Inflammatory macrophage (primary cell): ENCODE data around the gene BICRA.
"Not testable (repeated sequence)": the region's sequence is repeated elsewhere in the genome, so short reads cannot be mapped to it uniquely, and the experiment has no call there.

Experiments used
- DNase-seq, 2 donors: peaks; one replicate each; pipeline ENCODE4 v3.0.0-alpha.2; 2020 to 2022
- total RNA-seq, 18 experiments: gene quantifications; one replicate each; lab custom pipeline; 2026; ENCODE audit warnings: mixed read lengths in 6 of 18, inconsistent platforms in 2 of 18; lab: John Stamatoyannopoulos, UW

BICRA gene
- total RNA-seq, result 0.26 to 3.5 (median 1.1) reads per million in 18 experiments

DNA sequence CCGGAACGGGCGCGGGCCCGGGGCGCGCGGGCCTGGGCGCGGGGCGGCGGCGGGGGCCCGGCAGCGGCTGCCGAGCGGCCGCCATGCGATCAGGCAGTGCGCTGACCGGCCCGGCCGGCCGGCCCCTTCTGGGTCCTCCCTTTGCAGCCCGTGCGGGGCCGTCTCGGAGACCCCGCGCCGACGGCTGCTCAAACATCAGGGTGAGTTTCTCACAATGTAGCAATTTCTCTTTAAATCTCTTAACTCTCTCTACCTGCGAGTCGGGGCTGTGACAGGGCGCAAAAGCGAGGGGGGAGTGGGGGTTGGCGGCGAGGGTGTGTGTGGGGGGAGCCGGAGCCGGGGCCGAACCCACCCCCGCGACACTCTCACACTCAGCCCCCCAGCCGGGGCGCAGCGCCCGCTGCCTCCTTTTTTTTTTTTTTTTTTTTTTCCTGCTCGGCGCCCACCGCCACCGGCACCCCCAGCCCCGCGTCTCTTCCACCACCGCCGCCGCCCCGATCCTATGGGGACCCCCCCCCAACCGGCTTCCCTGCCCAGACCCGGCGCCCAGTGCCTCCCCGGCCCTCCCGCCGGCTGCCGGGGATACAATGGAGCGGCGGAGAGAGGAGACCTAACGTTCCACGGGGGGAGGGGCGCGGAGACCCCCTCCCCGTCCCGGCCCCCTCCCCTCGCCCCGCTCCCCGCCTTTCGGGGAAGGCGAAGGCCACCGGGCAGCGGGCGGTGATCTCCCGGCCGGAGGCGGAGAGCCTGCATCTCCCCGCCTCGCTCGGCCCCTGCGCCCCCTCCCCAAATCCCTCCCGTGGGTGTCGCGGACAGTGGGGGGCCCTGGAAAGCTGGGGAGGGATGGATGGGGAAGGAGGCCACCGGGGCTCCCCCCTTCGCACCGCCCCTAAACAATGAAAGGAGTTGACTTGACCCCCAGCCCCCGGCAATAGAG, at the start of gene BICRA:
BICRA (plus strand) TSS at position 166 of the 937 bp plus-strand sequence. CDS start 64,441 bp downstream, outside the sequence.
- DNase-seq, result peak; percentile 72 to 79

GRCh38 chr19:47560999-47561398, 47.9 kb upstream of the BICRA start:
- no peak for DNase-seq

DNA sequence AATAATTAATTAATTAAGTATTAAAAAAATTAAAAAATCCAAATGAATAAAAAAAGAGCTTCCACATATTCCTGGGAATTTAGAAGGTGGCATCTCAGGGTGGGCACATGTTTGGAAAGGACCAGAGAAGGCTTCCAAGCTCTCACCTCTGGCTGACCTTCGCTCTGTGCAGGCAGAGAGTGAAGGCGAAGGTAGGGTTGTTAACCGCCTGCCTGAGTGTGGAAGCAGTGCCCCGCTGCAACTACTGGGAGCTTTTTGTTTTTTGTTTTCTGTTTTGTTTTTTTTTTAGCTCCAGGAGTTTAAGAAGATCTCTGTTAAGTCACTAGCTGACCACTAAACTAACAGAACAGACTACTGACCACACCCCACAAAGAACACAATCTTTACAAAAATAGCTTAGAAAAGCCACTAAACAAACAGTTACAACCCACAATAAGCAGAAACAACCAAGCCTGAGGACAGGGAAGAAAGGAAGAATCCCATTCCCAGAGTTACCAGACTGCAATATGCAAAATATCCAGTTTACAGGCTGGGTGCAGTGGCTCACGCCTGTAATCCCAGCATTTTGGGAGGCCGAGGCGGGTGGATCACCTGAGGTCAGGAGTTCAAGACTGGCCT, 47.4 kb upstream of the BICRA start:
- no peak for DNase-seq

DNA sequence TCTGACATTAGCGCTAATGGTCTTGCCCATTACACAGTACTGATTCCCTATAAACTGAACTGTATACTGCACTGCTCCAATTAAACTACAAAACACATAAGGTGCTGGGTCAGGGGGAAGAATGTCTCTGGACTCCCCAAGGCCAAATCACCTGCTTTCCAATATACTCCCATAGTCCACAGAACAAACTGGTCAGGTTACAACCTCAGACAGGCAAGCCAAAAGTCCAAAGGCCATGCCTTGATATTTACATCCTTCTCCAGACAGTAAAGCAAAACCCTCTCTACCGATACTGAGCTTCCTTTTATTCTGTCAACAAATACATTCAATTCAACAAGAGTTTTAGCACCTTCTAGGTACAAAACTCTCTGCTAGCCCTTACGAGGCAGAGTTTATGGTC, 44.9 kb upstream of the BICRA start:
- DNase-seq, result no peak

- no peak for DNase-seq
These were observed 39.6 kb upstream of the BICRA start for GRCh38 chr19:47569331-47569730.

DNA sequence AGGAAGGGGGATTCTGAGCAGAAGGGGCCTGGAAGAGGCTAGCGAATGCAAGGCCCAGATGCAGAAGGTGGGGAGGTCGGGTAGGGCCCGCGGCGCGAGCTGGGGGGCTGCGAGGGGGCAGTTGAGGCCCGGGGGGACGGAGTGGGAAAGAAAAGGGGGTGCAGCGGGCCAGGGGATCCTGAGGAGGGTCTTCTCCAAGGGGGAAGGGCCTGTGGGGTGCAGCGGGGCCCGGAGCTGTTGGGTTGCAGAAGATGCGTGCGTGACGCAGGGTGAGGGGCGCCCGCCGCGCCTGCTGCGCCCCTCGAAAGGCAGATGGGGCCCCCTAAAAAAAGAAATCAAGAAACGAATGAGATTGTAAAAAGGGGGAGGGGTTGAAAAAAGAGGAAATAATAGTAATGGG, 36.3 kb upstream of the BICRA start:
- no peak for DNase-seq

DNA sequence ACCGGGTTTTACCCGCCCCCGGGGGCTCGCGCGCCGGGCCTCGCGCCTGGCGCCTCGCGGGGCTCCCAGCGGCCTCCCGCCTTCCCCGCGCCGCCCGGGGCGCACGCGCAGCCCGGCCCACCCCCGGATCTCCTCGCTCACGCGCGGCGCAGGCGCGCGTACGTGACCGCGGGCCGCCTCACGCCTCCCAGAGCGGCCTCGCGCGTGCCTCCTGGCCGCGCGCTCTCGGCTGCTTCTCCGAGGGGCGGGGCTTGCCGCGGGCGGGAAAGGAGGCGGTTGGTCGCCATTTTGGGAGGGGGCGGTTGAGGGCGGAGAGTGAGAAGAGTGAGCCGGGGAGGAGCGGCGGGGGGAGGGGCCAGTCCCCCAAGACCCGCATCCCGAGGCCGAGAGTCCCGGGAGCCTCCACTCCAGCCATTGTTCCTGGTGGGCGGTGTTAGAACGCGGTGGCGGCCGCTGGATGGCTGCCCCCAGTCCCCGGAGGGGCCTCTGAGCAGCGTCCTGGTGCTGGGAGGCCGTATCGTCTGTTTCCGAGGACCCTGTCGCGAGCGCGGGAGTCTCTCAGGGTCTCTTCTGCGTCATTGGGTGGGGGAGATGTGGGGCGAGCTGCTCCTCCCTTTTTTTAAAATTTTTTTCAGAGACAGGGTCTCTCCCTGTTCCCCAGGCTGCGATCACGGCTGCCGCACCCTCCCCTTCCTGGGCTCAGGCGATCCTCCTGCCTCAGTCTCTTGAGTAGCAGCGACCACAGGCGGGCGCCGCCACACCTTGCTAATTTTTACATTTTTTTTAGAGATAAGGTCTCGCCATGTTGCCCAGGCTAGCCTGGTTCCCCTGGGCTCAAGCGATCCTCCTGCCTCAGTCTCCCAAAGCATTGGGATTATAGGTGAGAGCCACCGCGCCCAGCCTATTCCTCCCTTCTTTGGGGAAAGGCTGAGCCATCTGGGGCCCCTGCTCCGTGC, 35.6 kb upstream of the BICRA start, which contains the start of gene ZNF541:
ZNF541 (minus strand) TSS at position 78 of the 956 bp plus-strand sequence. CDS start 17,292 bp downstream, outside the sequence.
- peak; percentile 35 to 44 for DNase-seq

GRCh38 chr19:47580397-47580796, 28.5 kb upstream of the BICRA start:
- no peak for DNase-seq

GRCh38 chr19:47581605-47582319, 27.2 kb upstream of the BICRA start:
- DNase-seq, result no peak

GRCh38 chr19:47582320-47582909, 26.5 kb upstream of the BICRA start:
- no peak for DNase-seq

GRCh38 chr19:47583161-47583560, 25.8 kb upstream of the BICRA start:
- not testable (repeated sequence) for DNase-seq

GRCh38 chr19:47587295-47587694, 21.6 kb upstream of the BICRA start:
- no peak for DNase-seq

GRCh38 chr19:47589824-47590223, 19.1 kb upstream of the BICRA start:
- no peak for DNase-seq

GRCh38 chr19:47593860-47594259, 15.1 kb upstream of the BICRA start:
- DNase-seq, result no peak

GRCh38 chr19:47595944-47596343, 13.0 kb upstream of the BICRA start:
- peak; percentile 60 for DNase-seq

DNA sequence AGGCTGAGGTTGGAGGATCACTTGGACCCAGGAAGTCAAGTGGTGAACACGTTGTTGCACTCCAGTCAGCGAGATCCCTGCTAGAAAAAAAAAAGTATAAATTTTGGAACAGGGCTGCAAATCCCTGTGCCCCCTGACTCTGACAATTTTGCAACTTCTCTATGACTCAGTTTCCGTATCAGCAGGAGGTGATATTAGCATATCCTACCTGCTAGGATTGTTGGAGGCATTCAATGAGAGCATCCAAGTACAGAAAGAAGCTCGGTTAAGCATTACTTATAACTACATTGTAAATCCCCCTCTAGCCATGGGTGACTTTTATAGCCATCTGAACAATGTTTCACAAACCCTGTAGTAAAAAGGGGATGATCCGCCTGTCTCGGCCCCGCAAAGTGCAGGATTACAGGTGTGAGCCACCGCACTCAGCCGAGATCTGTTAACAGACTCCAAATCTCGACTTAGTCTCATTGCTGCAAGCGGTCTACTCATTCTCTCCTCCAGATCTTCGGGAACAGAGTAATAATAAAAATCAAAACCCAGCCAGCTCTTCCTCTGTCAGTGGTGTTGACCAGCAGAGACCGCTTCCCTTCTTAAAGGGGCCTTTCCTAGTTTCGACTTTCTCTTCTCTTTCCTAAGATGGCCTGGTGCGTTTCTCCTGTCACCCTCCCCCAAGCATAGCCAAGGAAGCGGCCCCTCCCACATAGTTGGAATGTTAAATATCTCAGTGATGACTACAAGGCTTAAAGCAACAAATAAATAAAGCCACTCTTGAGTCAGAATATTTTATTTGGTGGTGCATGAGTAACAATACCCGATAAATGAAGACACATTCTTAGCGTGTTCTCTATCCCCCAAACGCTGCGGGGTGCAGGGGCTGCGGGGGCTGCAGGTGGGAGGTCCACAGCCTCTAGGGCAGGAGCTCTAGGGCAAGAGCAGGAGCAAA, 10.3 kb upstream of the BICRA start:
- peak; percentile 30 to 35 for DNase-seq

GRCh38 chr19:47599671-47600245, 9.2 kb upstream of the BICRA start:
- DNase-seq, result not testable (repeated sequence)

DNA sequence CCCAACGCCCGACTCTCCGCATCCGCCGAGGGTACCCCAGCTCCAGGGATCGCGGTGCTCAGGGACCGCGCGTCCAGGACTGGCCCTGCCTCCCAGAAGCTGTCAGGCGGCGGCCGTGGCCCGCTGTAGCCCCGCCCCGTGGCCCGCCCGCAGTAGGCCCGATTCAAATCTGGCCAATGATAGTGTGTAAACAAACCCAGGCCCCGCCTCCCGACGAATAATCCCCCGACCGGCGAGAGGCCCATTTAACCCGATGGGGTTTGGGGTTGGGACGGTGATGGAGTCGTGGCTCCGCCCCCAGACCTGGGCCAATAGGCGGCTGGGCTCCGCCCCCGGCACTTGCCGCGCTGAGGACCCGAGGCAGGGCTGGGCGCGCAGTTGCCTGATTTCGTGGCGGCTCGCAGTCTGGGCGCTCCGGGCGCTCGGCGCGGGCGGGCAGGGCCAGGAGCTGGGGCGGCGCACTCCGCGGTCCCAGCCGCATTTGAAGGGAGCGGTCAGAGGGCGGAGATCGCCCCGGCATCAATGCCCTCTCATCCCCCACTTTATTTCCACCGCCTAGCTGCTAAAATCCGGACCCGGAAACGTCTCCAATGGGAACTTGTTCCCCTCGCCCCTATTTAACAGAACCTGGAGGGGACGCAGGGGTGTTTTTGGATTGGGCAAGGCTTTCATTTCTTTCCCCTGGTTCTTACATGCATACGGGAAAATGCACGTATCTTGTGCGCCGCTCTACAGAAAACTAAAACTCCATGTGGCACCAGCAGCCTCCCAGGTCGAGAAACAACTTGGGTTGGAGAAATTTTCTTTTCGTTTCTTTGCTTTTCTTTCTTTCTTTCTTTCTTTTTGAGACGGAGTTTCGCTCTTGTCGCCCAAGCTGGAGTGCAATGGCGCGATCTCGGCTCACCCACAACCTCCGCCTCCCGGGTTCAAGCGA, 8.4 kb upstream of the BICRA start:
- DNase-seq, result peak; percentile 99 to 100
